Mesodermal cell (in vitro differentiated cells): Measurements from ENCODE around the gene WNT9B.

Source experiments
- H3K27ac ChIP-seq: 2 replicates; pipeline ENCODE4 v1.7.0; 2013; ENCODE audit warnings: mild to moderate bottlenecking, low read depth, low read length, moderate library complexity; ENCODE audit not compliant: severe bottlenecking
- H3K36me3 ChIP-seq: 2 replicates; pipeline ENCODE4 v1.7.1; 2013; ENCODE audit warnings: mild to moderate bottlenecking, low read length, moderate library complexity; ENCODE audit not compliant: control insufficient read depth, insufficient read depth
- H3K4me1 ChIP-seq: one replicate; pipeline ENCODE4 v1.7.1; 2013; ENCODE audit warnings: mild to moderate bottlenecking, low read length; ENCODE audit not compliant: insufficient read depth, control insufficient read depth, poor library complexity, severe bottlenecking
- H3K4me3 ChIP-seq: 2 replicates; pipeline ENCODE4 v1.7.0; 2013; ENCODE audit warnings: low read length, control low read depth, mild to moderate bottlenecking; ENCODE audit not compliant: insufficient read depth, poor library complexity, severe bottlenecking; ENCODE audit errors: extremely low read depth
- H3K9me3 ChIP-seq: 2 replicates; pipeline ENCODE4 v1.7.1; 2013; ENCODE audit warnings: mild to moderate bottlenecking, low read length, moderate library complexity; ENCODE audit not compliant: control insufficient read depth
- WGBS, 2 experiments: methylation state at CpG; one replicate each; pipeline ENCODE4 v1.1.5; 2013; ENCODE audit warnings: missing lambda C conversion rate in 2 of 2; ENCODE audit not compliant: insufficient coverage in 2 of 2; 5-methylcytosine and 5-hydroxymethylcytosine counted together

Gene WNT9B

DNA sequence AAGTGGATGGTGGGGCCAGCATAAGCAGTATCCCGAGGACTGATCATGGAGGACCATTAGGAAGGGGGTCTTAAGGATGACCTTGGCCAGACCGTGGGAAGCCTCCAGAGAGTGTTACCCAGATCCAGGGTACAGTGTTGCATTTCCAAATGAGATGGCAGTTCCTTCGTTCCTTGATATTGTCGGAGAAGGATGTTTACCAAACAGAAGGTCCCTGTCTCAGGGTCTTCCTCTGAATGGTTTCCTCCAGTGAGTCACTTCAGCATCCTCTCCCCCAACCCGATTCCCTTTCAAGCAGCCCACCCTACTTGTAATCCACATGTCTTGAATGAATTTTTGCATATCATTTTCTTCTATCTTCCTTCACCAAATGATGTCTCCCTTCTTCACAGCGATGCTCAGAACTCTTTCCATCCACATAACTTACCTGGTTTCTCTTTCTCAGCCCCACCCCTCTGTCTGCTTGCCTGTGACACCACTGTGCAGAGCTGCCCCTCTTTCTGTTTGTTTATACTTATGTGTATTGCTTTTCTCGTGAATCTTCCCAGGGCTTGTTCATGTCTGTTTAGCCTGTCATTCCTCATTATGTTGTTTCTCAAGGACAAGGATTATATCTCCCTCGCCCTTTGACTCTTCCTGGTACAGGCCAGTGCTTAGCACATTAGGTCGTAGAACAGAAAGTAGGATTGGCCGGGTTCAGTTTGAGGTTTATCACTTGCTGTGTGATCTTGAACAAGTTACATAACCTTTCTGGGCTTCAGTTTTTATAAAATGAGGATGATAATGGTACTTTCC lies 77.3 kb downstream of the WNT9B start:
- no peak overlapping the region for H3K4me3 ChIP-seq

DNA sequence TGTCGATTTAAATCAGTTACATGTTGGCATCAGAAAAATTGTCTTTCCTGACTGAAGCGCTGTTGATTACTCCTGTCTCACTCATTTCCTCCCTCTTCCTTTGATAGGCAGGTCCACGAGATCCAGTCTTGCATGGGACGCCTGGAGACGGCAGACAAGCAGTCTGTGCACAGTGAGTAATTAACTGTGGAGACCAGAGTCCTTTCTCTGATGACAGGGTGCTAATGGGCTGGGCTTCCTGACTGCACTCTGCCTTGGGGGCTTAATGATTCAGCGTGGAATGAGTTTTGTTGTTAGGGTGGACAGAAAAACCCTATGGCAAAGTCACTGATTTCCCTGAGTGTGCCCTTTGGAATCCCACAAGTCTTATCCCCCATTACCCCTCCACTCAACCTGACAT lies 78.0 kb downstream of the WNT9B start:
- peaks cover 61% of the 10 kb centered on the region for H3K36me3 ChIP-seq
- peaks cover 70% of the 10 kb centered on the region for H3K4me1 ChIP-seq
- H3K4me3 ChIP-seq: no peak overlapping the region
- peak overlapping the region; percentile 90 for H3K27ac ChIP-seq
- WGBS, 2 experiments: 49 to 95% methylated on average over 2 to 5 of the region's 6 CpGs
- no peaks in the 10 kb centered on the region for H3K9me3 ChIP-seq

More for the DNA sequence above, 77.3 kb downstream of the WNT9B start:
- 88 to 93% methylated on average over 8 to 9 of the region's 10 CpGs for WGBS, 2 experiments
- H3K4me1 ChIP-seq: peaks cover 65% of the 10 kb centered on the region
- H3K9me3 ChIP-seq: no peaks in the 10 kb centered on the region
- peak overlapping the region; percentile 90 for H3K27ac ChIP-seq
- peaks cover 53% of the 10 kb centered on the region for H3K36me3 ChIP-seq

DNA sequence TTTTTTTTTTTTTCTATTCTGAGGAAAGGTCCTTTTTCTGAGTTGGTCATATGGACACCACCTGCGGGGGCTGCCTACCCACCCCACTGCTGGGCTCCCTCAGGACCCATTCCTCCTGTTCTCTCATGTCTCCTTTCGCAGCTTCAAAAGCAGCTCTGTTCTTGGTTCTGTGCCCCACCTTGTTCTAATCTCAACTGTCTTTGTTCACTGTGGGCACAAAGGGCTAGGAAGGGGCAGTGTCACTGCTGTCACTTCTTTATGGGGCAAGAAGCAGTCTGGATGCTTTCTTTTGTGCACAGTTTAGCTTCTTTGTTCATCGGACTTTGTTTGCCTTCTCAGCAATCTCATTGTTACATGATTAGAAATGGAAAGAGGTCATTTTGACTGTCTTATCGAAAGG lies 78.7 kb downstream of the WNT9B start:
- H3K36me3 ChIP-seq: peaks cover 64% of the 10 kb centered on the region
- peaks cover 64% of the 10 kb centered on the region for H3K4me1 ChIP-seq
- no peaks in the 10 kb centered on the region for H3K9me3 ChIP-seq
- H3K4me3 ChIP-seq: no peak overlapping the region
- peak overlapping the region; percentile 90 for H3K27ac ChIP-seq
- 93 to 100% methylated on average over 3 of the region's 4 CpGs for WGBS, 2 experiments

DNA sequence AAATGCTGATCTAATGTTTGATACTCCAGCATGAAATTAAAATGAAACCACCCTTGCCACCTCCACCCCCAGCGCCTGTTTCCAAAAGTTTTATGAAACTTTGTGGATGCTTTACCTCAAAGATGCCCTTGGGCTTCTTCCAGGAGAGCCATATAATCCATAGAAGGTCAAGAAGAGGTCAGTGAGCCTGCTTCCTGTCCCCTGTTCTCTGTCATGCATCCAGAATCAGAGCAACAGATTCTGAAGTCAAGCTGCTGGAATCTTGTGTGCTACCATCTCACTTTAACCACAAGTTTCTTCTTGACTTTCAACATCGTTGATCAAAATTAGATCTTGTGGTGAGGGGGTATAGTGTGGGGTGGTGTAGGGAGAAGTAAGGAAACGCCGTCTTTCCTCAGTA lies 80.2 kb downstream of the WNT9B start:
- Histone ChIP-seq H3K36me3 (peaks cover 69% of the 10 kb centered on the region), H3K9me3 (no peaks in the 10 kb centered on the region), H3K4me3 (no peak overlapping the region), H3K4me1 (peaks cover 56% of the 10 kb centered on the region), H3K27ac (peak overlapping the region; percentile 10)
- 88 to 92% methylated on average over 1 of the region's 4 CpGs for WGBS, 2 experiments

DNA sequence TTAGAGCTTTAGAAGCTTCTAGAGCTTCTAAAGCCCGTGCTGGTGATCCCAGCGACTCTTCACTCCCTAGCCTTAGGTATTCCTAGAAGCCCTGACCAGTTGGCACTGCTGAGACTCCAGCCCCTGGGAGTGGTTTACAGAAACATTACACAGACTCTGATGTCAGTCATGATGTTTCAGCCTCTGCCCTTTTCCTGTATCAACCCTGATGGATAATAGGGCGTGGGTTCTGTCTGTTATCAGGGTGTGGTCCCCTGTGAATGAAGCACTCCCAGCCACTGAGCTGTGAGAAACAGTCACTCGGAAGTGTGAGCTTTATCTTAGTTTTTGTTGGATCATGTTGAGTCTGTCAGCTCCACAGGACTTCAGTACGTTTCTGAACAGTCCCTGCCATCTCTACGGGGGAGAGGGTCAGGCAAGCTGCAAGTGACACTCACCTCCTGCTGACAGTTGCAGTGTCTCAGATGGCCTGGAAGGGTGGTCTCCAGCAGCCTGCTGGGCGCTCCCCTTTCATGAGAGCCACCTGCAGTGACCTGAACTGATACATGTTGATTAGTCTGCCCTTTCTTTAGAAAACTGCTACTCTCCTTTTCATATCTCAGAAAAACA lies 84.4 kb downstream of the WNT9B start:
- WGBS, 2 experiments: 79 to 89% methylated on average over 5 to 6 of the region's 7 CpGs
- Histone ChIP-seq H3K4me3 (no peak overlapping the region), H3K9me3 (no peaks in the 10 kb centered on the region), H3K4me1 (peaks cover 20% of the 10 kb centered on the region), H3K36me3 (peaks cover 96% of the 10 kb centered on the region), H3K27ac (no peak overlapping the region)
